Activated T-helper 1 cell treated with anti-CD3 and anti-CD28 coated beads, Interleukin-12 subunit alpha, Interleukin-12 subunit beta, Interleukin-2, Interleukin-4 antibody, amounts not matched to agents 30 ng/mL and 10 ng/mL and 1 ng/mL, durations not matched to agents 14 hours and 24 hours and 36 hours (primary cell): ENCODE data around the gene GPC5. TPM values are rescaled to one million over a fixed set of nuclear protein-coding genes. Genes with fewer than 3 reads are reported as not detected.

ENCODE experiments used
- DNase-seq: peaks from one replicate; pipeline ENCODE4 v3.0.0; 2021; ENCODE audit warnings: low spot score
- H3K27ac Mint-ChIP-seq: one replicate; pipeline ENCODE4 v1.8.0; 2021; ENCODE audit warnings: mild to moderate bottlenecking, mixed read lengths
- H3K27me3 Mint-ChIP-seq: one replicate; pipeline ENCODE4 v1.8.0; 2022; ENCODE audit warnings: mild to moderate bottlenecking, moderate library complexity, mixed read lengths; ENCODE audit not compliant: insufficient read depth
- H3K36me3 Mint-ChIP-seq: one replicate; pipeline ENCODE4 v1.8.0; 2021; ENCODE audit warnings: low read depth, mixed read lengths
- H3K4me1 Mint-ChIP-seq: one replicate; pipeline ENCODE4 v1.8.0; 2021; ENCODE audit warnings: low read depth, mixed read lengths
- H3K4me3 Mint-ChIP-seq: one replicate; pipeline ENCODE4 v1.8.0; 2021; ENCODE audit warnings: mild to moderate bottlenecking, moderate library complexity, mixed read lengths
- H3K9me3 Mint-ChIP-seq: one replicate; pipeline ENCODE4 v1.8.0; 2021; ENCODE audit warnings: mixed read lengths
- intact Hi-C: fragments of 100-400 bp; cut with micrococcal nuclease; formaldehyde crosslinking; loops from one replicate; pipeline ENCODE4 v1.15.1; 2024
- total RNA-seq: library from RNA; stranded (reverse); gene quantifications from 2 replicates; pipeline ENCODE4 v1.2.3, GENCODE V29; 2022

Gene GPC5
- total RNA-seq, 1 donor from 2014 or later: not detected

DNA sequence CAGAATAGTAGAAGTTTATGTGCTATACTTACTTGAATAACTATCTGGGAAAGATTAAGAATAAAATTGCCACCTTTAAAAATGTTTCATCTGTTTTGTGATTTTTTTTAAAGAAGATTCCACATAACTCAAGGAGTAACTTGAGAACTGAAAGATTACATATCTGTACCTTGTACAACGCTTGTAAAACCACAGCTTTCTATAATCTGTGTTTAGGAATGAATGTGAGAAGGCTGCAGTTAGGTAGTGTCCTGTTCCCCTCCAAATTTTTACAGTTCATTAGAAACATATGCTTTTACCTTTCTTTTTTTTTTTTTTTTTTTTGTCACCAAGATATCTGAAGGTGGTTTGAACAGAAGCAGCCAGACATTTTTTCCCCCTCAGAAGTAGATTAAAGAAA lies 1515.4 kb downstream of the GPC5 start:
- Mint-ChIP-seq H3K4me3 (no peak overlapping the region), H3K27ac (no peak overlapping the region), H3K9me3 (no peaks in the 10 kb centered on the region), H3K36me3 (no peaks in the 10 kb centered on the region), H3K4me1 (no peaks in the 10 kb centered on the region), H3K27me3 (no peaks in the 10 kb centered on the region)
- intact Hi-C loops: no loop called here
- DNase-seq: no peak

Other genes with a start within 250 kb of the GPC5 start
- gene MIR17HG, start 50.9 kb upstream of the GPC5 start, total RNA-seq: 46.5 and 52.1 TPM in 2 replicates